Glutamatergic neuron (in vitro differentiated cells): ENCODE measurements around the gene AMOTL2. TPM values are rescaled to one million over a fixed set of nuclear protein-coding genes. Genes with fewer than 3 reads are reported as not detected.
A peak's percentile ranks its signal among the peaks of the same experiment; 100 is the strongest.

Experiments used
- DNase-seq: peaks from one replicate; pipeline ENCODE4 v3.0.0; 2022
- H3K27ac Mint-ChIP-seq: one replicate; pipeline ENCODE4 v1.8.0; 2020; ENCODE audit warnings: mild to moderate bottlenecking, mixed read lengths, inconsistent platforms; ENCODE audit not compliant: unreplicated experiment
- H3K27me3 Mint-ChIP-seq: one replicate; pipeline ENCODE4 v1.8.0; 2020; ENCODE audit warnings: mild to moderate bottlenecking, moderate library complexity, mixed read lengths, inconsistent platforms; ENCODE audit not compliant: unreplicated experiment
- H3K36me3 Mint-ChIP-seq: one replicate; pipeline ENCODE4 v1.8.0; 2020; ENCODE audit warnings: mild to moderate bottlenecking, mixed read lengths, inconsistent platforms; ENCODE audit not compliant: unreplicated experiment
- H3K4me1 Mint-ChIP-seq: one replicate; pipeline ENCODE4 v1.8.0; 2020; ENCODE audit warnings: mild to moderate bottlenecking, low read depth, mixed read lengths, inconsistent platforms; ENCODE audit not compliant: unreplicated experiment
- H3K4me3 Mint-ChIP-seq: one replicate; pipeline ENCODE4 v1.8.0; 2020; ENCODE audit warnings: mild to moderate bottlenecking, mixed read lengths, inconsistent platforms; ENCODE audit not compliant: unreplicated experiment
- H3K9me3 Mint-ChIP-seq: one replicate; pipeline ENCODE4 v1.8.0; 2020; ENCODE audit warnings: mild to moderate bottlenecking, moderate library complexity, mixed read lengths, inconsistent platforms; ENCODE audit not compliant: unreplicated experiment
- CTCF ChIP-seq: fragments of 200-600 bp; sonication (generic); IDR thresholded peaks from one replicate; pipeline ENCODE4 v1.5.0; 2021; ENCODE audit not compliant: partially characterized antibody, unreplicated experiment
- long read RNA-seq: library from polyadenylated mRNA; unstranded; transcript quantifications from one replicate; pipeline ENCODE4 v2.0.0, GENCODE V29; 2020; ENCODE audit not compliant: unreplicated experiment
- total RNA-seq: library from RNA; stranded (reverse); fragmentation: NEBNext Ultra II Directional; extraction: Animal tissue kit (Norgen Biotek cat#: 25700); gene quantifications from one replicate; pipeline ENCODE4 v1.2.1, GENCODE V29; 2021; ENCODE audit not compliant: unreplicated experiment

AMOTL2 gene
- total RNA-seq = 38.1 TPM
- long read RNA-seq, full-length matches to known transcripts = 1 of 1 reads
- long read RNA-seq, partial matches to known transcripts = 0 of 1 reads
- long read RNA-seq, other reads (novel, unspliced or antisense) = 0 of 1 reads

GRCh38 chr3:134374105-134374790 lies at the start of gene AMOTL2:
Gene AMOTL2 (minus strand): TSS chr3:134374447. CDS start chr3:134371433, 3,014 bp downstream.
- peaks cover 29% of the 10 kb centered on the region for H3K27me3 Mint-ChIP-seq

GRCh38 chr3:134423153-134423552 lies 48.9 kb upstream of the AMOTL2 start:
- DNase-seq = peak; percentile 25
- H3K9me3 Mint-ChIP-seq = no peaks in the 10 kb centered on the region
- H3K4me1 Mint-ChIP-seq = peaks cover 17% of the 10 kb centered on the region
- H3K36me3 Mint-ChIP-seq = peaks cover 6% of the 10 kb centered on the region
- peak overlapping the region; percentile 40 for H3K27ac Mint-ChIP-seq
- H3K4me3 Mint-ChIP-seq = no peak overlapping the region
- no peak for TF ChIP-seq CTCF
- peaks cover 2% of the 10 kb centered on the region for H3K27me3 Mint-ChIP-seq

More at GRCh38 chr3:134374105-134374790, at the start of gene AMOTL2:
- Mint-ChIP-seq H3K36me3 (peaks cover 5% of the 10 kb centered on the region), H3K4me1 (peaks cover 11% of the 10 kb centered on the region), H3K27ac (peak within 1 kb of the TSS; percentile 84), H3K4me3 (peak within 1 kb of the TSS; percentile 94), H3K9me3 (peaks cover 24% of the 10 kb centered on the region)
- no peak for TF ChIP-seq CTCF
- DNase-seq = peak; percentile 84

GRCh38 chr3:134419960-134420321 lies 45.7 kb upstream of the AMOTL2 start:
- Mint-ChIP-seq H3K27me3 (peaks cover 2% of the 10 kb centered on the region), H3K4me1 (peaks cover 14% of the 10 kb centered on the region), H3K27ac (no peak overlapping the region), H3K9me3 (no peaks in the 10 kb centered on the region), H3K36me3 (peaks cover 8% of the 10 kb centered on the region), H3K4me3 (no peak overlapping the region)
- no peak for DNase-seq
- no peak for TF ChIP-seq CTCF

GRCh38 chr3:134419214-134419959 lies 45.1 kb upstream of the AMOTL2 start:
- DNase-seq = no peak
- peaks cover 2% of the 10 kb centered on the region for H3K27me3 Mint-ChIP-seq
- no peak for TF ChIP-seq CTCF
- H3K27ac Mint-ChIP-seq = no peak overlapping the region
- H3K4me1 Mint-ChIP-seq = peaks cover 14% of the 10 kb centered on the region
- no peaks in the 10 kb centered on the region for H3K9me3 Mint-ChIP-seq
- H3K36me3 Mint-ChIP-seq = peaks cover 11% of the 10 kb centered on the region
- H3K4me3 Mint-ChIP-seq = no peak overlapping the region

- H3K4me3 Mint-ChIP-seq = no peak overlapping the region
- peaks cover 28% of the 10 kb centered on the region for H3K4me1 Mint-ChIP-seq
- H3K27ac Mint-ChIP-seq = no peak overlapping the region
- no peak for DNase-seq
- peaks cover 9% of the 10 kb centered on the region for H3K9me3 Mint-ChIP-seq
- TF ChIP-seq CTCF = no peak
- H3K36me3 Mint-ChIP-seq = peaks cover 8% of the 10 kb centered on the region
- peaks cover 13% of the 10 kb centered on the region for H3K27me3 Mint-ChIP-seq
Observed at GRCh38 chr3:134409041-134409440, 34.8 kb upstream of the AMOTL2 start.
